T-helper 22 cell (primary cell): ENCODE results near the gene F8A3.
"Not testable (repeated sequence)": the region's sequence is repeated elsewhere in the genome, so short reads cannot be mapped to it uniquely, and the experiment has no call there.

Experiments
- DNase-seq: peaks from one replicate; pipeline ENCODE4 v3.0.0-alpha.2; 2020; ENCODE audit warnings: low read depth

The F8A3 gene

GRCh38 chrX:155458471-155458870 lies at the start of gene F8A3:
F8A3 (minus strand) TSS chrX:155458620; CDS start chrX:155458600, 20 bp downstream.
- not testable (repeated sequence) for DNase-seq

GRCh38 chrX:155505296-155505695 lies 46.9 kb upstream of the F8A3 start:
- no peak for DNase-seq

- not testable (repeated sequence) for DNase-seq
Observed at GRCh38 chrX:155495134-155495533, 36.7 kb upstream of the F8A3 start.

- not testable (repeated sequence) for DNase-seq
Observed at GRCh38 chrX:155491421-155491820, 33.0 kb upstream of the F8A3 start.

GRCh38 chrX:155477136-155477535 lies 18.7 kb upstream of the F8A3 start:
- DNase-seq: not testable (repeated sequence)

- DNase-seq: not testable (repeated sequence)
Observed at GRCh38 chrX:155466269-155466938, 8.0 kb upstream of the F8A3 start.

GRCh38 chrX:155460501-155460900 lies 2.1 kb upstream of the F8A3 start:
- not testable (repeated sequence) for DNase-seq

GRCh38 chrX:155457761-155458447 lies 516 bp downstream of the F8A3 start:
- not testable (repeated sequence) for DNase-seq

GRCh38 chrX:155441097-155441496 lies 17.3 kb downstream of the F8A3 start:
- DNase-seq: no peak

- no peak for DNase-seq
Observed at GRCh38 chrX:155435744-155436112, 22.7 kb downstream of the F8A3 start.

- no peak for DNase-seq
Observed at GRCh38 chrX:155434906-155435743, 23.3 kb downstream of the F8A3 start.

- no peak for DNase-seq
Observed at GRCh38 chrX:155417769-155418168, 40.7 kb downstream of the F8A3 start.
